Neural progenitor cell (in vitro differentiated cells): ENCODE results near the gene EPHB2. TPM values are rescaled to one million over a fixed set of nuclear protein-coding genes. Genes with fewer than 3 reads are reported as not detected.

Experiments
- DNase-seq: peaks from one replicate; pipeline ENCODE4 v3.0.0-alpha.2; 2016; ENCODE audit warnings: low spot score
- H2AFZ ChIP-seq: fragments of 200-600 bp; sonication (generic); replicated peaks from 2 replicates; pipeline ENCODE4 v1.6.1; 2016; ENCODE audit warnings: antibody characterized with exemption
- H3F3A ChIP-seq: fragments of 200-600 bp; sonication (generic); 2 replicates; pipeline ENCODE4 v1.6.1; 2016; ENCODE audit warnings: antibody characterized with exemption, low read depth
- H3K27ac ChIP-seq: fragments of 200-600 bp; sonication (generic); 2 replicates; pipeline ENCODE4 v1.5.1; 2016; ENCODE audit warnings: mild to moderate bottlenecking
- H3K27me3 ChIP-seq: fragments of 200-600 bp; sonication (generic); 2 replicates; pipeline ENCODE4 v1.6.1; 2016; ENCODE audit warnings: mild to moderate bottlenecking, moderate library complexity
- H3K36me3 ChIP-seq: fragments of 200-600 bp; sonication (generic); 2 replicates; pipeline ENCODE4 v1.5.1; 2016
- H3K4me1 ChIP-seq: fragments of 200-600 bp; sonication (generic); 2 replicates; pipeline ENCODE4 v1.6.1; 2016; ENCODE audit warnings: mixed run types
- H3K4me2 ChIP-seq: fragments of 200-600 bp; sonication (generic); 2 replicates; pipeline ENCODE4 v1.6.1; 2016
- H3K4me3 ChIP-seq: fragments of 200-600 bp; sonication (generic); 2 replicates; pipeline ENCODE4 v1.5.1; 2016
- H3K79me2 ChIP-seq: fragments of 200-600 bp; sonication (generic); 2 replicates; pipeline ENCODE4 v1.6.1; 2016; ENCODE audit warnings: low read depth
- H3K9ac ChIP-seq: fragments of 200-600 bp; sonication (generic); 2 replicates; pipeline ENCODE4 v1.6.1; 2016
- H3K9me3 ChIP-seq: fragments of 200-600 bp; sonication (generic); 2 replicates; pipeline ENCODE4 v1.5.1; 2016; ENCODE audit warnings: low read depth
- H4K20me1 ChIP-seq: fragments of 200-600 bp; sonication (generic); 2 replicates; pipeline ENCODE4 v1.6.1; 2016; ENCODE audit warnings: low read depth
- H3K27ac Mint-ChIP-seq: 3 replicates; pipeline ENCODE4 v1.8.0; 2021; ENCODE audit warnings: mixed read lengths
- H3K27me3 Mint-ChIP-seq: 2 replicates; pipeline ENCODE4 v1.8.0; 2022; ENCODE audit warnings: low read depth, mild to moderate bottlenecking, inconsistent platforms, moderate library complexity, mixed read lengths; ENCODE audit not compliant: insufficient read depth
- H3K36me3 Mint-ChIP-seq: 3 replicates; pipeline ENCODE4 v1.8.0; 2021; ENCODE audit warnings: mixed read lengths
- H3K4me1 Mint-ChIP-seq: 3 replicates; pipeline ENCODE4 v1.8.0; 2021; ENCODE audit warnings: mixed read lengths
- H3K4me3 Mint-ChIP-seq: 3 replicates; pipeline ENCODE4 v1.8.0; 2021; ENCODE audit warnings: mild to moderate bottlenecking, moderate library complexity, mixed read lengths
- H3K9me3 Mint-ChIP-seq: 3 replicates; pipeline ENCODE4 v1.8.0; 2020; ENCODE audit warnings: mixed read lengths
- EZH2 ChIP-seq: fragments of 200-600 bp; sonication (generic); IDR thresholded peaks from 2 replicates; pipeline ENCODE4 v1.6.1; 2017; ENCODE audit warnings: antibody characterized with exemption, mild to moderate bottlenecking, moderate library complexity
- EZH2phosphoT487 ChIP-seq: fragments of 200-600 bp; sonication (generic); IDR thresholded peaks from 2 replicates; pipeline ENCODE4 v1.6.1; 2017; ENCODE audit warnings: antibody characterized with exemption
- total RNA-seq: library from RNA; depleted of rRNA; stranded (reverse); fragments of >200 nt; gene quantifications from 2 replicates; pipeline ENCODE4 v1.2.3, GENCODE V29; 2015; ENCODE audit warnings: low replicate concordance
- TF ChIP-seq, protein P1 (sequence below): fragments of 200-600 bp; sonication (generic); IDR thresholded peaks from 2 replicates; pipeline ENCODE4 v1.5.1; 2017; ENCODE audit warnings: antibody characterized with exemption, mild to moderate bottlenecking

Gene EPHB2
- total RNA-seq, 1 donor from 2014 or later: 38.3 TPM

DNA sequence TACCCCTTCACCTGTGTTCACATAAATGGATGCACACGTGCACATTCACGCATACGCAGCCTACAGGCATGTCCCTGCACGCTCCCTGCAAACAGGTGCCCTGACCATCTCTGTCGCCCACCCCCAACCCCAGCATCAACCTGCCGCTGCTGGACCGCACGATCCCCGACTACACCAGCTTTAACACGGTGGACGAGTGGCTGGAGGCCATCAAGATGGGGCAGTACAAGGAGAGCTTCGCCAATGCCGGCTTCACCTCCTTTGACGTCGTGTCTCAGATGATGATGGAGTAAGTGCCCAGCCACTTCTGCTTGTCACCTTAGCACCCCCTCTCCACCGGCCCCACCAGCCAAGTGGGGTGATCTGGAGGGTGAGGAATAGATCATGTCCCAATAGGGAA lies 201.7 kb downstream of the EPHB2 start:
- Histone ChIP-seq H3K4me3 (no peak overlapping the region), H3K4me2 (no peak overlapping the region), H3K36me3 (no peaks in the 10 kb centered on the region), H3K9me3 (no peaks in the 10 kb centered on the region), H3F3A (no peaks in the 10 kb centered on the region), H3K79me2 (no peaks in the 10 kb centered on the region), H3K4me1 (peaks cover 12% of the 10 kb centered on the region), H2AFZ (no peak overlapping the region), H3K9ac (no peak overlapping the region), H3K27ac (no peak overlapping the region), H4K20me1 (peaks cover 10% of the 10 kb centered on the region), H3K27me3 (no peaks in the 10 kb centered on the region)
- H3K27ac Mint-ChIP-seq: no peak overlapping the region
- TF ChIP-seq EZH2phosphoT487: no peak
- TF ChIP-seq EZH2: no peak
- TF ChIP-seq, protein P1, sequence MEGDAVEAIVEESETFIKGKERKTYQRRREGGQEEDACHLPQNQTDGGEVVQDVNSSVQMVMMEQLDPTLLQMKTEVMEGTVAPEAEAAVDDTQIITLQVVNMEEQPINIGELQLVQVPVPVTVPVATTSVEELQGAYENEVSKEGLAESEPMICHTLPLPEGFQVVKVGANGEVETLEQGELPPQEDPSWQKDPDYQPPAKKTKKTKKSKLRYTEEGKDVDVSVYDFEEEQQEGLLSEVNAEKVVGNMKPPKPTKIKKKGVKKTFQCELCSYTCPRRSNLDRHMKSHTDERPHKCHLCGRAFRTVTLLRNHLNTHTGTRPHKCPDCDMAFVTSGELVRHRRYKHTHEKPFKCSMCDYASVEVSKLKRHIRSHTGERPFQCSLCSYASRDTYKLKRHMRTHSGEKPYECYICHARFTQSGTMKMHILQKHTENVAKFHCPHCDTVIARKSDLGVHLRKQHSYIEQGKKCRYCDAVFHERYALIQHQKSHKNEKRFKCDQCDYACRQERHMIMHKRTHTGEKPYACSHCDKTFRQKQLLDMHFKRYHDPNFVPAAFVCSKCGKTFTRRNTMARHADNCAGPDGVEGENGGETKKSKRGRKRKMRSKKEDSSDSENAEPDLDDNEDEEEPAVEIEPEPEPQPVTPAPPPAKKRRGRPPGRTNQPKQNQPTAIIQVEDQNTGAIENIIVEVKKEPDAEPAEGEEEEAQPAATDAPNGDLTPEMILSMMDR: no peak
- no peak overlapping the region for H3K4me3 Mint-ChIP-seq
- peaks cover 4% of the 10 kb centered on the region for H3K27me3 Mint-ChIP-seq
- peaks cover 18% of the 10 kb centered on the region for H3K4me1 Mint-ChIP-seq
- H3K36me3 Mint-ChIP-seq: peaks cover 15% of the 10 kb centered on the region
- no peaks in the 10 kb centered on the region for H3K9me3 Mint-ChIP-seq
- DNase-seq: no peak

DNA sequence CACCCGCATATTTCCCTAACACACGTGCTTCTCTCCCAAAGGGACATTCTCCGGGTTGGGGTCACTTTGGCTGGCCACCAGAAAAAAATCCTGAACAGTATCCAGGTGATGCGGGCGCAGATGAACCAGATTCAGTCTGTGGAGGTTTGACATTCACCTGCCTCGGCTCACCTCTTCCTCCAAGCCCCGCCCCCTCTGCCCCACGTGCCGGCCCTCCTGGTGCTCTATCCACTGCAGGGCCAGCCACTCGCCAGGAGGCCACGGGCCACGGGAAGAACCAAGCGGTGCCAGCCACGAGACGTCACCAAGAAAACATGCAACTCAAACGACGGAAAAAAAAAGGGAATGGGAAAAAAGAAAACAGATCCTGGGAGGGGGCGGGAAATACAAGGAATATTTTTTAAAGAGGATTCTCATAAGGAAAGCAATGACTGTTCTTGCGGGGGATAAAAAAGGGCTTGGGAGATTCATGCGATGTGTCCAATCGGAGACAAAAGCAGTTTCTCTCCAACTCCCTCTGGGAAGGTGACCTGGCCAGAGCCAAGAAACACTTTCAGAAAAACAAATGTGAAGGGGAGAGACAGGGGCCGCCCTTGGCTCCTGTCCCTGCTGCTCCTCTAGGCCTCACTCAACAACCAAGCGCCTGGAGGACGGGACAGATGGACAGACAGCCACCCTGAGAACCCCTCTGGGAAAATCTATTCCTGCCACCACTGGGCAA lies 202.9 kb downstream of the EPHB2 start:
- Mint-ChIP-seq H3K9me3 (no peaks in the 10 kb centered on the region), H3K4me1 (peaks cover 26% of the 10 kb centered on the region), H3K27ac (no peak overlapping the region), H3K4me3 (no peak overlapping the region), H3K27me3 (peaks cover 4% of the 10 kb centered on the region), H3K36me3 (peaks cover 7% of the 10 kb centered on the region)
- peaks cover 10% of the 10 kb centered on the region for H4K20me1 ChIP-seq
- H3K9ac ChIP-seq: no peak overlapping the region
- H3K27me3 ChIP-seq: no peaks in the 10 kb centered on the region
- H3K27ac ChIP-seq: no peak overlapping the region
- no peak overlapping the region for H2AFZ ChIP-seq
- H3K79me2 ChIP-seq: no peaks in the 10 kb centered on the region
- TF ChIP-seq EZH2: no peak
- TF ChIP-seq EZH2phosphoT487: no peak
- TF ChIP-seq, protein P1: no peak
- no peaks in the 10 kb centered on the region for H3F3A ChIP-seq
- H3K9me3 ChIP-seq: no peaks in the 10 kb centered on the region
- peaks cover 14% of the 10 kb centered on the region for H3K4me1 ChIP-seq
- H3K4me2 ChIP-seq: no peak overlapping the region
- H3K36me3 ChIP-seq: no peaks in the 10 kb centered on the region
- no peak overlapping the region for H3K4me3 ChIP-seq
- no peak for DNase-seq

DNA sequence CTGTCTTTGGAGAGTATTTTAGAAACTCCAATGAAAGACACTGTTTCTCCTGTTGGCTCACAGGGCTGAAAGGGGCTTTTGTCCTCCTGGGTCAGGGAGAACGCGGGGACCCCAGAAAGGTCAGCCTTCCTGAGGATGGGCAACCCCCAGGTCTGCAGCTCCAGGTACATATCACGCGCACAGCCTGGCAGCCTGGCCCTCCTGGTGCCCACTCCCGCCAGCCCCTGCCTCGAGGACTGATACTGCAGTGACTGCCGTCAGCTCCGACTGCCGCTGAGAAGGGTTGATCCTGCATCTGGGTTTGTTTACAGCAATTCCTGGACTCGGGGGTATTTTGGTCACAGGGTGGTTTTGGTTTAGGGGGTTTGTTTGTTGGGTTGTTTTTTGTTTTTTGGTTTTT lies 203.5 kb downstream of the EPHB2 start:
- H3K4me1 ChIP-seq: peaks cover 15% of the 10 kb centered on the region
- no peak for DNase-seq
- H3K36me3 ChIP-seq: no peaks in the 10 kb centered on the region
- H3K27ac Mint-ChIP-seq: no peak overlapping the region
- H3K79me2 ChIP-seq: no peaks in the 10 kb centered on the region
- peaks cover 3% of the 10 kb centered on the region for H3K36me3 Mint-ChIP-seq
- H3K9me3 Mint-ChIP-seq: no peaks in the 10 kb centered on the region
- H3K27ac ChIP-seq: no peak overlapping the region
- TF ChIP-seq EZH2phosphoT487 (no peak), EZH2 (no peak)
- TF ChIP-seq, protein P1: no peak
- no peak overlapping the region for H3K9ac ChIP-seq
- no peaks in the 10 kb centered on the region for H3F3A ChIP-seq
- H4K20me1 ChIP-seq: peaks cover 10% of the 10 kb centered on the region
- H3K4me3 Mint-ChIP-seq: no peak overlapping the region
- no peak overlapping the region for H3K4me2 ChIP-seq
- peaks cover 4% of the 10 kb centered on the region for H3K27me3 Mint-ChIP-seq
- H3K9me3 ChIP-seq: no peaks in the 10 kb centered on the region
- H2AFZ ChIP-seq: no peak overlapping the region
- H3K4me1 Mint-ChIP-seq: peaks cover 29% of the 10 kb centered on the region
- H3K27me3 ChIP-seq: no peaks in the 10 kb centered on the region
- H3K4me3 ChIP-seq: no peak overlapping the region
